OCI-LY1 (cell line): Measurements from ENCODE around the gene ST3GAL3.

Experiments
- H2AFZ ChIP-seq: fragments of 200-600 bp; sonication (generic), shearing (Covaris generic); 2 replicates; pipeline ENCODE4 v1.6.0; 2014; ENCODE audit warnings: antibody characterized with exemption, mild to moderate bottlenecking, low read length
- H3F3A ChIP-seq: fragments of 200-600 bp; sonication (generic), shearing (Covaris generic); 2 replicates; pipeline ENCODE4 v1.6.0; 2014; ENCODE audit warnings: mild to moderate bottlenecking, antibody characterized with exemption, low read length, moderate library complexity; ENCODE audit not compliant: insufficient read depth
- H3K27ac ChIP-seq: fragments of 200-600 bp; sonication (generic); 2 replicates; pipeline ENCODE4 v1.5.1; 2014; ENCODE audit warnings: low read length, mixed run types, mild to moderate bottlenecking, low read depth; ENCODE audit not compliant: poor library complexity, severe bottlenecking
- H3K27me3 ChIP-seq: fragments of 200-600 bp; sonication (generic); 2 replicates; pipeline ENCODE4 v1.6.0; 2014; ENCODE audit warnings: antibody characterized with exemption, mild to moderate bottlenecking, low read length, moderate library complexity; ENCODE audit not compliant: insufficient read depth
- H3K36me3 ChIP-seq: fragments of 200-600 bp; sonication (generic); 2 replicates; pipeline ENCODE4 v1.6.1; 2014; ENCODE audit warnings: mild to moderate bottlenecking, antibody characterized with exemption, low read length, moderate library complexity, mixed read lengths; ENCODE audit not compliant: insufficient read depth
- H3K4me1 ChIP-seq: fragments of 200-600 bp; sonication (generic); 2 replicates; pipeline ENCODE4 v1.5.1; 2014; ENCODE audit warnings: mild to moderate bottlenecking, low read length, moderate library complexity; ENCODE audit not compliant: insufficient read depth, severe bottlenecking
- H3K4me2 ChIP-seq: fragments of 200-600 bp; sonication (generic), shearing (Covaris generic); 2 replicates; pipeline ENCODE4 v1.6.1; 2014; ENCODE audit warnings: low read length
- H3K4me3 ChIP-seq: fragments of 200-600 bp; sonication (generic); 2 replicates; pipeline ENCODE4 v1.5.1; 2014; ENCODE audit warnings: low read length, low read depth, mild to moderate bottlenecking, mixed read lengths; ENCODE audit not compliant: poor library complexity, severe bottlenecking
- H3K79me2 ChIP-seq: fragments of 200-600 bp; shearing (Covaris generic); 2 replicates; pipeline ENCODE4 v1.6.1; 2016; ENCODE audit warnings: mixed run types, low read length, mixed read lengths; ENCODE audit not compliant: insufficient read depth
- H3K9ac ChIP-seq: fragments of 200-600 bp; sonication (generic), shearing (Covaris generic); 2 replicates; pipeline ENCODE4 v1.6.1; 2014; ENCODE audit warnings: mild to moderate bottlenecking, low read length, mixed read lengths
- H3K9me2 ChIP-seq: fragments of 200-600 bp; sonication (generic), shearing (Covaris generic); 2 replicates; pipeline ENCODE4 v1.6.1; 2014; ENCODE audit warnings: low read depth, mild to moderate bottlenecking, low read length, mixed read lengths
- H3K9me3 ChIP-seq: fragments of 200-600 bp; shearing (Covaris generic); 2 replicates; pipeline ENCODE4 v1.6.1; 2014; ENCODE audit warnings: low read length, mixed read lengths
- H4K20me1 ChIP-seq: fragments of 200-600 bp; sonication (generic), shearing (Covaris generic); 2 replicates; pipeline ENCODE4 v1.6.0; 2016; ENCODE audit warnings: mild to moderate bottlenecking, low read length; ENCODE audit not compliant: insufficient read depth
- CTCF ChIP-seq: fragments of 200-600 bp; sonication (generic), shearing (Covaris generic); IDR thresholded peaks from 2 replicates; pipeline ENCODE4 v1.5.1; 2017; ENCODE audit warnings: mild to moderate bottlenecking, antibody characterized with exemption, low read length, moderate library complexity, mixed read lengths
- EZH2 ChIP-seq: fragments of 200-600 bp; sonication (generic), shearing (Covaris generic); IDR thresholded peaks from 2 replicates; pipeline ENCODE4 v1.8.0; 2017; ENCODE audit warnings: borderline replicate concordance, mixed run types, mild to moderate bottlenecking, antibody characterized with exemption, low read length, moderate library complexity, mixed read lengths

Gene ST3GAL3

GRCh38 chr1:43882763-43883162 is 175.4 kb downstream of the ST3GAL3 start:
- H3K9ac ChIP-seq: no peak overlapping the region
- no peaks in the 10 kb centered on the region for H4K20me1 ChIP-seq
- H3K27ac ChIP-seq: peak overlapping the region; percentile 19
- no peak overlapping the region for H2AFZ ChIP-seq
- H3K36me3 ChIP-seq: no peaks in the 10 kb centered on the region
- no peaks in the 10 kb centered on the region for H3K9me3 ChIP-seq
- H3F3A ChIP-seq: no peaks in the 10 kb centered on the region
- H3K79me2 ChIP-seq: no peaks in the 10 kb centered on the region
- no peaks in the 10 kb centered on the region for H3K27me3 ChIP-seq
- no peak overlapping the region for H3K4me2 ChIP-seq
- H3K9me2 ChIP-seq: no peaks in the 10 kb centered on the region
- no peak overlapping the region for H3K4me3 ChIP-seq
- peaks cover 21% of the 10 kb centered on the region for H3K4me1 ChIP-seq
- no peak for TF ChIP-seq CTCF
- no peak for TF ChIP-seq EZH2

- H3K9me3 ChIP-seq: no peaks in the 10 kb centered on the region
- no peaks in the 10 kb centered on the region for H3F3A ChIP-seq
- no peak overlapping the region for H3K4me2 ChIP-seq
- H2AFZ ChIP-seq: no peak overlapping the region
- no peak for TF ChIP-seq CTCF
- no peak overlapping the region for H3K9ac ChIP-seq
- H3K27ac ChIP-seq: peak overlapping the region; percentile 19
- H3K79me2 ChIP-seq: no peaks in the 10 kb centered on the region
- H3K4me1 ChIP-seq: peaks cover 21% of the 10 kb centered on the region
- H3K36me3 ChIP-seq: no peaks in the 10 kb centered on the region
- H3K27me3 ChIP-seq: no peaks in the 10 kb centered on the region
- H3K9me2 ChIP-seq: no peaks in the 10 kb centered on the region
- H4K20me1 ChIP-seq: no peaks in the 10 kb centered on the region
- H3K4me3 ChIP-seq: no peak overlapping the region
Measured at GRCh38 chr1:43883321-43883720, 176.0 kb downstream of the ST3GAL3 start.

GRCh38 chr1:43885279-43885801 is 178.0 kb downstream of the ST3GAL3 start:
- Histone ChIP-seq H3K9me2 (no peaks in the 10 kb centered on the region), H3K9me3 (no peaks in the 10 kb centered on the region), H4K20me1 (no peaks in the 10 kb centered on the region), H2AFZ (no peak overlapping the region), H3K9ac (no peak overlapping the region), H3K36me3 (no peaks in the 10 kb centered on the region), H3K79me2 (no peaks in the 10 kb centered on the region), H3K27ac (no peak overlapping the region), H3K4me1 (peaks cover 21% of the 10 kb centered on the region), H3F3A (no peaks in the 10 kb centered on the region), H3K4me3 (no peak overlapping the region), H3K4me2 (no peak overlapping the region), H3K27me3 (no peaks in the 10 kb centered on the region)
- TF ChIP-seq CTCF: no peak
- no peak for TF ChIP-seq EZH2
